Loucy (cell line): ENCODE results near the gene CBX3.

Source experiments
- H2AFZ ChIP-seq: fragments of 200-600 bp; sonication (generic); 2 replicates; pipeline ENCODE4 v1.6.0; 2016; ENCODE audit warnings: antibody characterized with exemption, mild to moderate bottlenecking, low read length, moderate library complexity
- H3F3A ChIP-seq: fragments of 200-600 bp; 2 replicates; pipeline ENCODE4 v1.6.0; 2016; ENCODE audit warnings: antibody characterized with exemption, low read depth, mild to moderate bottlenecking
- H3K27me3 ChIP-seq: fragments of 200-600 bp; sonication (generic); 2 replicates; pipeline ENCODE4 v1.6.1; 2014; ENCODE audit warnings: low read length, mild to moderate bottlenecking; ENCODE audit not compliant: insufficient read depth, poor library complexity, severe bottlenecking
- H3K36me3 ChIP-seq: fragments of 200-600 bp; sonication (generic); 2 replicates; pipeline ENCODE4 v1.6.1; 2016; ENCODE audit warnings: low read length; ENCODE audit not compliant: insufficient read depth
- H3K4me1 ChIP-seq: fragments of 200-600 bp; sonication (generic); 2 replicates; pipeline ENCODE4 v1.5.1; 2014; ENCODE audit warnings: low read length, mild to moderate bottlenecking; ENCODE audit not compliant: insufficient read depth, poor library complexity, severe bottlenecking
- H3K4me2 ChIP-seq: fragments of 200-600 bp; sonication (generic); 2 replicates; pipeline ENCODE4 v1.6.0; 2014; ENCODE audit warnings: antibody characterized with exemption, low read length, low read depth, mild to moderate bottlenecking; ENCODE audit not compliant: poor library complexity, severe bottlenecking
- H3K4me3 ChIP-seq: fragments of 200-600 bp; sonication (generic); 2 replicates; pipeline ENCODE4 v1.5.1; 2014; ENCODE audit warnings: low read length, mild to moderate bottlenecking, mixed read lengths; ENCODE audit not compliant: poor library complexity, severe bottlenecking
- H3K79me2 ChIP-seq: fragments of 200-600 bp; sonication (generic); 2 replicates; pipeline ENCODE4 v1.6.1; 2014; ENCODE audit warnings: low read length; ENCODE audit not compliant: insufficient read depth
- H3K9ac ChIP-seq: fragments of 200-600 bp; sonication (generic); 2 replicates; pipeline ENCODE4 v1.6.0; 2014; ENCODE audit warnings: mild to moderate bottlenecking, low read depth, low read length, moderate library complexity; ENCODE audit not compliant: poor library complexity, severe bottlenecking
- H3K9me2 ChIP-seq: fragments of 200-600 bp; sonication (generic); replicated peaks from 2 replicates; pipeline ENCODE4 v1.6.1; 2016; ENCODE audit warnings: low read depth, low read length, mixed read lengths
- H3K9me3 ChIP-seq: fragments of 200-600 bp; sonication (generic); 2 replicates; pipeline ENCODE4 v1.6.1; 2014; ENCODE audit warnings: mild to moderate bottlenecking, antibody characterized with exemption, low read length, low read depth; ENCODE audit not compliant: insufficient read depth
- H4K20me1 ChIP-seq: fragments of 200-600 bp; sonication (generic); 2 replicates; pipeline ENCODE4 v1.6.0; 2014; ENCODE audit warnings: antibody characterized with exemption, low read length, mild to moderate bottlenecking; ENCODE audit not compliant: insufficient read depth, poor library complexity, severe bottlenecking
- CTCF ChIP-seq: fragments of 200-600 bp; sonication (generic); conservative IDR thresholded peaks from 2 replicates; pipeline ENCODE4 v1.5.1; 2014; ENCODE audit warnings: mild to moderate bottlenecking, antibody characterized with exemption, low read length
- EZH2phosphoT487 ChIP-seq: fragments of 200-600 bp; IDR thresholded peaks from 2 replicates; pipeline ENCODE4 v1.6.1; 2018; ENCODE audit warnings: antibody characterized with exemption, mild to moderate bottlenecking, moderate library complexity, borderline replicate concordance

Gene CBX3

GRCh38 chr7:26188206-26188956 is 13.2 kb upstream of the CBX3 start:
- TF ChIP-seq EZH2phosphoT487 (no peak), CTCF (no peak)
- peaks cover 51% of the 10 kb centered on the region for H3K36me3 ChIP-seq

GRCh38 chr7:26188957-26189541 is 12.5 kb upstream of the CBX3 start:
- TF ChIP-seq EZH2phosphoT487 (no peak), CTCF (no peak)
- H4K20me1 ChIP-seq = peaks cover 86% of the 10 kb centered on the region
- peaks cover 58% of the 10 kb centered on the region for H3K36me3 ChIP-seq
- H2AFZ ChIP-seq = no peak overlapping the region
- H3K4me2 ChIP-seq = peak overlapping the region; percentile 3
- H3K9me3 ChIP-seq = no peaks in the 10 kb centered on the region
- no peak overlapping the region for H3K9ac ChIP-seq
- H3K79me2 ChIP-seq = peaks cover 54% of the 10 kb centered on the region
- H3K4me1 ChIP-seq = peaks cover 29% of the 10 kb centered on the region
- peaks cover 19% of the 10 kb centered on the region for H3F3A ChIP-seq
- H3K9me2 ChIP-seq = no peaks in the 10 kb centered on the region
- no peaks in the 10 kb centered on the region for H3K27me3 ChIP-seq
- H3K4me3 ChIP-seq = no peak overlapping the region

More at GRCh38 chr7:26188206-26188956, 13.2 kb upstream of the CBX3 start:
- H2AFZ ChIP-seq = no peak overlapping the region
- no peak overlapping the region for H3K4me3 ChIP-seq
- H3K9me3 ChIP-seq = no peaks in the 10 kb centered on the region
- peaks cover 20% of the 10 kb centered on the region for H3F3A ChIP-seq
- peaks cover 23% of the 10 kb centered on the region for H3K4me1 ChIP-seq
- H3K27me3 ChIP-seq = no peaks in the 10 kb centered on the region
- peaks cover 48% of the 10 kb centered on the region for H3K79me2 ChIP-seq
- no peak overlapping the region for H3K4me2 ChIP-seq
- no peak overlapping the region for H3K9ac ChIP-seq
- no peaks in the 10 kb centered on the region for H3K9me2 ChIP-seq
- H4K20me1 ChIP-seq = peaks cover 81% of the 10 kb centered on the region

GRCh38 chr7:26189697-26190096 is 11.8 kb upstream of the CBX3 start:
- H4K20me1 ChIP-seq = peaks cover 90% of the 10 kb centered on the region
- H3K36me3 ChIP-seq = peaks cover 64% of the 10 kb centered on the region
- peaks cover 36% of the 10 kb centered on the region for H3K4me1 ChIP-seq
- no peak overlapping the region for H2AFZ ChIP-seq
- no peaks in the 10 kb centered on the region for H3K9me2 ChIP-seq
- no peaks in the 10 kb centered on the region for H3K27me3 ChIP-seq
- H3K4me2 ChIP-seq = no peak overlapping the region
- H3K9ac ChIP-seq = no peak overlapping the region
- H3K4me3 ChIP-seq = no peak overlapping the region
- H3K9me3 ChIP-seq = no peaks in the 10 kb centered on the region
- peaks cover 61% of the 10 kb centered on the region for H3K79me2 ChIP-seq
- TF ChIP-seq CTCF (no peak), EZH2phosphoT487 (no peak)
- peaks cover 15% of the 10 kb centered on the region for H3F3A ChIP-seq
